ENCODE measurements around the gene MYH16.
"Not testable (repeated sequence)": the region's sequence is repeated elsewhere in the genome, so short reads cannot be mapped to it uniquely, and the experiment has no call there.

- not testable (repeated sequence) for TF ChIP-seq CTCF, POLR2A (IDR thresholded peaks at IDR 0.05)
Observed at GRCh38 chr7:99224263-99224898, 48.3 kb upstream of the MYH16 start.
